IgD-negative memory B cell (primary cell): ENCODE data around the gene OR2T10. TPM values are rescaled to one million over a fixed set of nuclear protein-coding genes. Genes with fewer than 3 reads are reported as not detected.
A peak's percentile ranks its signal among the peaks of the same experiment; 100 is the strongest.
"Not testable (repeated sequence)": the region's sequence is repeated elsewhere in the genome, so short reads cannot be mapped to it uniquely, and the experiment has no call there.

Experiments
- H3K27ac Mint-ChIP-seq, 3 donors: one replicate each; pipeline ENCODE4 v1.8.0; 2020 to 2022; ENCODE audit warnings: mild to moderate bottlenecking in 3 of 3, mixed read lengths in 3 of 3, moderate library complexity in 1 of 3
- H3K27me3 Mint-ChIP-seq: one replicate; pipeline ENCODE4 v1.8.0; 2021; ENCODE audit warnings: mixed read lengths
- H3K36me3 Mint-ChIP-seq: one replicate; pipeline ENCODE4 v1.8.0; 2020; ENCODE audit warnings: mild to moderate bottlenecking, mixed read lengths
- H3K4me1 Mint-ChIP-seq, 3 donors: one replicate each; pipeline ENCODE4 v1.8.0; 2020 to 2022; ENCODE audit warnings: mixed read lengths in 3 of 3, mild to moderate bottlenecking in 1 of 3
- H3K4me3 Mint-ChIP-seq, 4 donors: one replicate each; pipeline ENCODE4 v1.8.0; 2020 to 2022; ENCODE audit warnings: mild to moderate bottlenecking in 4 of 4, mixed read lengths in 4 of 4, moderate library complexity in 3 of 4
- H3K9me3 Mint-ChIP-seq, 3 donors: one replicate each; pipeline ENCODE4 v1.8.0; 2020 to 2021; ENCODE audit warnings: mixed read lengths in 3 of 3, mild to moderate bottlenecking in 1 of 3
- polyA plus RNA-seq: library from polyadenylated mRNA; unstranded; fragments of 300-500 nt; fragmentation: Illumina TruSeq; gene quantifications from one replicate; pipeline ENCODE4 v1.2.3, GENCODE V29; 2021

The OR2T10 gene
- polyA plus RNA-seq, 1 donor from 2014 or later, result 0.39 TPM

DNA sequence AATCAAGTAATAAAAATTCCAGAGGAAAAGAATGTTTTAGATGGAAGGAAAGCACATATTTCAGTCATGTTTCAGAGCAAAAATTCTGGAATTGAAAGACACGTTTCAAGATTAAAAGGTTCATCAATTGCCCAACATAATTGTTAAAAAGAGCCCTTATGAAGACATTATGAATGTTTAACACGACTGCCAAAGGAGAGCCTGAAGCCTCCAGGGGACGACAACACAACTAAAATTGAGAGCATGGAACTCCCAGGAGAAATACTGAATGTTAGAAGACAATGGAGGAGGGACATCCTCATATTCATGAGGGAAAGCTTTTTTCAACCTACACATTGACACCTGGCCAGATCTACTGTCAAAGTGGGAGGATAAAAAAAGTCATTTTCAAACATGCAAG is 21.4 kb upstream of the OR2T10 start:
- peaks cover 3% of the 10 kb centered on the region for H3K36me3 Mint-ChIP-seq
- no peaks in the 10 kb centered on the region for H3K27me3 Mint-ChIP-seq
- no peak overlapping the region for H3K4me3 Mint-ChIP-seq

GRCh38 chr1:248618119-248618518 is 20.6 kb upstream of the OR2T10 start:
- no peak overlapping the region for H3K4me3 Mint-ChIP-seq
- H3K36me3 Mint-ChIP-seq, result peaks cover 3% of the 10 kb centered on the region
- H3K27ac Mint-ChIP-seq, result no peak overlapping the region
- H3K27me3 Mint-ChIP-seq, result no peaks in the 10 kb centered on the region
- peaks cover 0 to 1% (median 0%) of the 10 kb centered on the region in 3 donors for H3K9me3 Mint-ChIP-seq
- peaks cover 6 to 14% (median 9%) of the 10 kb centered on the region in 3 donors for H3K4me1 Mint-ChIP-seq

More for the DNA sequence above, 21.4 kb upstream of the OR2T10 start:
- Mint-ChIP-seq H3K27ac (no peak overlapping the region), H3K4me1 (peaks cover 6 to 14% (median 9%) of the 10 kb centered on the region in 3 donors), H3K9me3 (peaks cover 0 to 1% (median 0%) of the 10 kb centered on the region in 3 donors)

DNA sequence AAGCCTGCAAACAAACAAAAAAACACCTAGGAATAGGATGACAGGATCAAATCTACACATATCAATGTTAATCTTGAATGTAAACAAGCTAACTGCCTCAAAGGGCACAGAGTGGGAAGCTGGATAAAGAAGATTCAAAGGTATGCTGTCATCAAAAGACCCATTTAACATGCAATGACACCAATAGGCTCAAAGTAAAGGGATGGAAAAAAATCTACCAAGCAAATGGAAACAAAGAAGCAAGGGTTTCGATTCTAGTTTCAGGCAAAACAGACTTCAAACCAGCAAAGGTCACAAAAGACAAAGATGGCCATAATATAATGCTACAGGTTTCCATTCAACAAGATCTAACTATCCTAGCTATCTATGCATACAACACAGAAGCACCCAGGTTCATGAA is 16.2 kb upstream of the OR2T10 start:
- Mint-ChIP-seq H3K27me3 (no peaks in the 10 kb centered on the region), H3K27ac (no peak overlapping the region), H3K4me1 (peaks cover 0 to 4% (median 2%) of the 10 kb centered on the region in 3 donors), H3K9me3 (peaks cover 0 to 1% (median 0%) of the 10 kb centered on the region in 3 donors), H3K4me3 (no peak overlapping the region), H3K36me3 (peaks cover 3% of the 10 kb centered on the region)

GRCh38 chr1:248611883-248612414 is 14.4 kb upstream of the OR2T10 start:
- no peak overlapping the region for H3K4me3 Mint-ChIP-seq
- no peaks in the 10 kb centered on the region for H3K27me3 Mint-ChIP-seq
- H3K36me3 Mint-ChIP-seq, result peaks cover 3% of the 10 kb centered on the region
- no peaks in the 10 kb centered on the region for H3K4me1 Mint-ChIP-seq
- peaks cover 0 to 1% (median 0%) of the 10 kb centered on the region in 3 donors for H3K9me3 Mint-ChIP-seq
- H3K27ac Mint-ChIP-seq, result peak overlapping the region in 1 of 3 donors; percentile 6

- Mint-ChIP-seq H3K27ac (no peak overlapping the region), H3K27me3 (no peaks in the 10 kb centered on the region), H3K36me3 (peaks cover 3% of the 10 kb centered on the region), H3K4me3 (no peak overlapping the region), H3K4me1 (no peaks in the 10 kb centered on the region), H3K9me3 (no peaks in the 10 kb centered on the region)
Observed at GRCh38 chr1:248610301-248610700, 12.8 kb upstream of the OR2T10 start.

GRCh38 chr1:248599396-248599795 is 1.9 kb upstream of the OR2T10 start:
- no peak overlapping the region for H3K27ac Mint-ChIP-seq
- H3K27me3 Mint-ChIP-seq, result no peaks in the 10 kb centered on the region
- peaks cover 0 to 9% (median 0%) of the 10 kb centered on the region in 3 donors for H3K9me3 Mint-ChIP-seq
- no peak overlapping the region for H3K4me3 Mint-ChIP-seq
- no peaks in the 10 kb centered on the region for H3K36me3 Mint-ChIP-seq
- peaks cover 0 to 4% (median 4%) of the 10 kb centered on the region in 3 donors for H3K4me1 Mint-ChIP-seq

GRCh38 chr1:248596615-248597014 is 885 bp downstream of the OR2T10 start:
- no peak overlapping the region for H3K27ac Mint-ChIP-seq
- H3K27me3 Mint-ChIP-seq, result no peaks in the 10 kb centered on the region
- H3K4me3 Mint-ChIP-seq, result no peak overlapping the region
- H3K36me3 Mint-ChIP-seq, result no peaks in the 10 kb centered on the region
- peaks cover 0 to 4% (median 4%) of the 10 kb centered on the region in 3 donors for H3K4me1 Mint-ChIP-seq
- no peaks in the 10 kb centered on the region for H3K9me3 Mint-ChIP-seq

DNA sequence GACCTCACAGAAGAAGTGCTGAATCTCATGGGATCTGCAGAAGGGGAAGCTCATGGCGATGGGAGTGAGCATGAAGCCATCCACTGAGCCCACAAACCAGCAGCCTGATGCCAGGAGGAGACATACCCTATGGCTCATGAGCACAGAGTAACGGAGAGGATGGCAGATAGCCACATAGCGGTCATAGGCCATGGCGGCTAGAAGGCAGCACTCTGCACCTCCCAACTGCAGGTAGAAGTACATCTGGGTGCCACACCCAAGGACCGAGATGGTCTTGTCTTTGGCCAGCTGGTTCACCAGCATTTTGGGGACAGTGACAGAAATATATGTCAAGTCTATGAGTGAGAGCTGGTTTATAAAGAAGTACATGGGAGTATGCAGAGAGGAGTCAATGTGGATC is 4.3 kb downstream of the OR2T10 start:
- peaks cover 0 to 4% (median 4%) of the 10 kb centered on the region in 3 donors for H3K4me1 Mint-ChIP-seq
- no peaks in the 10 kb centered on the region for H3K27me3 Mint-ChIP-seq
- H3K4me3 Mint-ChIP-seq, result no peak overlapping the region

GRCh38 chr1:248592655-248593054 is 4.8 kb downstream of the OR2T10 start:
- H3K4me3 Mint-ChIP-seq, result no peak overlapping the region
- H3K27ac Mint-ChIP-seq, result no peak overlapping the region
- peaks cover 0 to 4% (median 4%) of the 10 kb centered on the region in 3 donors for H3K4me1 Mint-ChIP-seq
- H3K9me3 Mint-ChIP-seq, result no peaks in the 10 kb centered on the region
- no peaks in the 10 kb centered on the region for H3K27me3 Mint-ChIP-seq
- peaks cover 3% of the 10 kb centered on the region for H3K36me3 Mint-ChIP-seq

More for the DNA sequence above, 4.3 kb downstream of the OR2T10 start:
- H3K27ac Mint-ChIP-seq, result no peak overlapping the region
- no peaks in the 10 kb centered on the region for H3K9me3 Mint-ChIP-seq
- H3K36me3 Mint-ChIP-seq, result no peaks in the 10 kb centered on the region

GRCh38 chr1:248590055-248590454 is 7.4 kb downstream of the OR2T10 start:
- H3K9me3 Mint-ChIP-seq, result no peaks in the 10 kb centered on the region
- no peaks in the 10 kb centered on the region for H3K27me3 Mint-ChIP-seq
- peaks cover 3% of the 10 kb centered on the region for H3K36me3 Mint-ChIP-seq
- no peak overlapping the region for H3K27ac Mint-ChIP-seq
- H3K4me3 Mint-ChIP-seq, result no peak overlapping the region
- no peaks in the 10 kb centered on the region for H3K4me1 Mint-ChIP-seq

DNA sequence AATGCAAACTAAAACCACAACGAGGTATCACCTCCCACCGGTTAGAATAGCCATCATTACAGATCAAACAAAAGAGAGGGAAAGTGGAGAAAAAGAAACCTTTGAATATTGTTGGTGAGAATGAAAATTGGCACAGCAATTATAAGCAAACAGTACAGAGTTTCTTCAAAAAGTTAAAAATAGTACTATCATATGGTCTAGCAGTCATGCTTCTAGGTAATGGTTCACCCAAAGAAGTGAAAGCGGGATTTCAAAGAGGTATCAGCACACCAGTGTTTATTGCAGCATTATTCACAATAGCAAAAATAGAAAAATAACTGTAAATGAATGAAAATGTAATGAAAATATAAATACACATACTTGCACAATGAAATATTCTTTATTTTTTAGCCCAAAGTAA is 8.2 kb downstream of the OR2T10 start:
- peaks cover 3% of the 10 kb centered on the region for H3K36me3 Mint-ChIP-seq
- no peak overlapping the region for H3K27ac Mint-ChIP-seq

DNA sequence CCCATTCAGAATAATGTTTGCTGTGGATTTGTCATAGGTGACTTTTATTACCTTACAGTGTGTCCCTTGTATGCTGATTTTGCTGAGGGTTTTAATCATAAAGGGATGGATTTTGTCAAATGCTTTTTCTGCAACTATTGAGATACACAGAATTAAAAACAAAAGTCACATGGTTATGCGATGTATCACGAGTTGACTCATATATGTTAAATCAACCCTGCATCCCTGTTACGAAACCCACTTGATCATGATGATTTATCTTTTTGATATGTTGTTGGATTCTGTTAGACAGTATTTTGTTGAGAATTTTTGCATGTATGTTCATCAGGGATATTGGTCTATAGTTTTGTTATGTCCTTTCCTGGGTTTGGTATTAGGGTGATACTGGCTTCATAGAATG is 12.2 kb downstream of the OR2T10 start:
- Mint-ChIP-seq H3K4me3 (no peak overlapping the region), H3K9me3 (peaks cover 0 to 2% (median 0%) of the 10 kb centered on the region in 3 donors), H3K27me3 (no peaks in the 10 kb centered on the region), H3K36me3 (peaks cover 3% of the 10 kb centered on the region), H3K27ac (no peak overlapping the region), H3K4me1 (peaks cover 0 to 1% (median 0%) of the 10 kb centered on the region in 3 donors)

More for the DNA sequence above, 8.2 kb downstream of the OR2T10 start:
- H3K4me3 Mint-ChIP-seq, result no peak overlapping the region
- H3K4me1 Mint-ChIP-seq, result no peaks in the 10 kb centered on the region
- H3K27me3 Mint-ChIP-seq, result no peaks in the 10 kb centered on the region
- peaks cover 0 to 2% (median 0%) of the 10 kb centered on the region in 3 donors for H3K9me3 Mint-ChIP-seq

- H3K27ac Mint-ChIP-seq, result no peak overlapping the region
- no peak overlapping the region for H3K4me3 Mint-ChIP-seq
- H3K36me3 Mint-ChIP-seq, result no peaks in the 10 kb centered on the region
- H3K4me1 Mint-ChIP-seq, result peaks cover 0 to 1% (median 0%) of the 10 kb centered on the region in 3 donors
- H3K27me3 Mint-ChIP-seq, result no peaks in the 10 kb centered on the region
- H3K9me3 Mint-ChIP-seq, result peaks cover 0 to 5% (median 0%) of the 10 kb centered on the region in 3 donors
Observed at GRCh38 chr1:248576260-248576980, 21.1 kb downstream of the OR2T10 start.

GRCh38 chr1:248574657-248575056 is 22.8 kb downstream of the OR2T10 start, which contains the start of gene OR2T34:
Gene OR2T34, minus strand, starts transcription at chr1:248574757. Its CDS starts 0 bp downstream, at chr1:248574757.
- H3K4me3 Mint-ChIP-seq, result not testable (repeated sequence)

DNA sequence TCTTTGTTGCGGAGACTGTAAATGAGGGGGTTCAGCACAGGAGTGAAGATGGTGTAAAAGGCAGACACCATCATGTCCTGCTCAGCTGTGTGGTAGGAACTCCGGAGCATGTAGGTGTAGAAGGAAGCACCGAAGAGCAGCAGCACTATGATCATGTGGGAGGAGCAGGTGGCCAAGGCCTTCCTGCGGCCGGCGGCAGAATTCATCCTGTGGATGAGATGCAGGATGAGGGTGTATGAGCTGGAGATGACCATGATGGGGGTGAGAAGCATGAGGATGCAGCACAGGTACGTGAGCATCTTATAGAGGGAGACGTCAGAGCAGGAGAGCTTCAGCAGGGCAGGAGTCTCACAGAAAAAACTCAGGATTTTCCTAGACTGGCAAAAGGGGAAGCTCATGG is 23.6 kb downstream of the OR2T10 start:
- H3K4me1 Mint-ChIP-seq, H3K9me3 Mint-ChIP-seq, H3K27me3 Mint-ChIP-seq, H3K4me3 Mint-ChIP-seq, H3K36me3 Mint-ChIP-seq, H3K27ac Mint-ChIP-seq: not testable (repeated sequence)

More at GRCh38 chr1:248574657-248575056, 22.8 kb downstream of the OR2T10 start, which contains the start of gene OR2T34:
- not testable (repeated sequence) for H3K27ac Mint-ChIP-seq, H3K4me1 Mint-ChIP-seq, H3K36me3 Mint-ChIP-seq, H3K27me3 Mint-ChIP-seq, H3K9me3 Mint-ChIP-seq

DNA sequence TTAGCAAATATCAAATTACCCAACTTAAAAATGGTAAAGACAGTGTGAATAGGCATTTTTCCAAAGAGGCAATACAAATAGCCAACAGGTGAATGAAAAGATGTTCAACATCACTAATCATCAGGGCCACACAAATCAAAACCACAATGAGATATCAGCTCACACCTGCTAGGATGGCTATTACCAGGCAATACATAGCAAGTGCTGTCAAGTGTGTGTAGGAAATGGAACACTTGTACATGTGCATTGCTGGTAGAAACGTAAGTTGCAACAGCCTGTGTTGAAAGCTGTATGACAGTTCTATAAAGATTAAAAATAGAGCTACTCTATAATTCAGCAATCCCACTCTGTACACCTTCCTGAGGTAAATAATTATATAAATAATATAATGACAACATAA is 25.5 kb downstream of the OR2T10 start:
- H3K4me3 Mint-ChIP-seq, H3K9me3 Mint-ChIP-seq, H3K27me3 Mint-ChIP-seq, H3K4me1 Mint-ChIP-seq, H3K36me3 Mint-ChIP-seq, H3K27ac Mint-ChIP-seq: not testable (repeated sequence)
